ENCODE measurements around the gene SPATC1L. TPM values are rescaled to one million over a fixed set of nuclear protein-coding genes. Genes with fewer than 3 reads are reported as not detected.

The SPATC1L gene
- total RNA-seq, 1 experiment from 2014 or later = 36.0 TPM

DNA sequence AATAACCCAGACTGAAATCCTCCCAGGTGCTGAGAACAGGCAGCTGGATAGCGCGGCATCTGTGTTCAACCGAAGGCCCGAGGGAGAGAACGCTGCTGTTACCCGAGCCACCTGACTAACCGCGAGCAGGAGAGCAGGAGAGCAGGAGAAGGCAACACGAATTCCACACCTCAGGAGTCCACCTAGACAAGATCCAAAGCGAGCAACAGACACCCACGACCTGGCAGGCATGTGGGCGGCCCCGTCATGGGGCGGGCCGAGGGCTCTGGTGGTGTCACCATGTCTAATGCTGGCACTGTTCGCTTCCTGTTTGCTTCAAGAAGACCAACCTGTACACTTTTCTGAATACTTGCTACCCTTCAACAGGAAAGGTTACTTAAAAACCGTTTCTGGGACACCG lies 20.9 kb upstream of the SPATC1L start:
- no CpG with 5 or more reads among the region's 18 CpGs for WGBS (ENCODE audit: extremely low coverage, insufficient read length, low lambda C conversion rate)
- no peak overlapping the region for H4K91ac ChIP-seq (ENCODE audit: insufficient read length, low read depth, low read length)
- H2AK5ac ChIP-seq (ENCODE audit: insufficient read length, low read length) = no peak overlapping the region
- no peak overlapping the region for H3T11ph ChIP-seq (ENCODE audit: low read length)
- Mint-ChIP-seq H3K27me3 (ENCODE audit: low read depth) (no peaks in the 10 kb centered on the region), H3K36me3 (ENCODE audit: insufficient read depth in 1 of 3, low read depth in 3 of 3) (peaks cover 39 to 69% (median 59%) of the 10 kb centered on the region in 3 experiments), H3K4me3 (no peak overlapping the region), H3K27ac (no peak overlapping the region), H3K4me1 (peaks cover 6 to 9% of the 10 kb centered on the region in 2 experiments; a peak in 3 of 4 replicates), H3K9me3 (no peaks in the 10 kb centered on the region)
- H2BK15ac ChIP-seq (ENCODE audit: low read depth, low read length) = no peak overlapping the region
- no peaks in the 10 kb centered on the region for H3K23me2 ChIP-seq (ENCODE audit: insufficient read length, low read depth, low read length, poor library complexity, severe bottlenecking)
- no peak overlapping the region for H4K5ac ChIP-seq (ENCODE audit: insufficient read length, low read depth, low read length)
- H3K27me3 ChIP-seq (ENCODE audit: insufficient read depth, low read length) = no peaks in the 10 kb centered on the region
- DNase-seq = no peak
- H3K27ac ChIP-seq (ENCODE audit: insufficient read length, low read depth, low read length) = no peak overlapping the region
- H3K56ac ChIP-seq (ENCODE audit: insufficient read length, low read depth, low read length) = no peak overlapping the region
- no peaks in the 10 kb centered on the region for H3K79me2 ChIP-seq (ENCODE audit: insufficient read depth, low read length)
- no peaks in the 10 kb centered on the region for H3K9me3 ChIP-seq (ENCODE audit: control insufficient read depth, low read depth, low read length)
- H4K20me1 ChIP-seq (ENCODE audit: control insufficient read depth, insufficient read depth, insufficient read length) = no peaks in the 10 kb centered on the region
- H2BK120ac ChIP-seq (ENCODE audit: low read depth, low read length, poor library complexity, severe bottlenecking) = no peak overlapping the region
- H2BK12ac ChIP-seq (ENCODE audit: insufficient read length, low read depth, low read length) = no peak overlapping the region
- H3K4me1 ChIP-seq (ENCODE audit: insufficient read depth, low read length) = no peaks in the 10 kb centered on the region
- H3K4ac ChIP-seq (ENCODE audit: low read depth, low read length) = no peak overlapping the region
- TF ChIP-seq, protein P1, sequence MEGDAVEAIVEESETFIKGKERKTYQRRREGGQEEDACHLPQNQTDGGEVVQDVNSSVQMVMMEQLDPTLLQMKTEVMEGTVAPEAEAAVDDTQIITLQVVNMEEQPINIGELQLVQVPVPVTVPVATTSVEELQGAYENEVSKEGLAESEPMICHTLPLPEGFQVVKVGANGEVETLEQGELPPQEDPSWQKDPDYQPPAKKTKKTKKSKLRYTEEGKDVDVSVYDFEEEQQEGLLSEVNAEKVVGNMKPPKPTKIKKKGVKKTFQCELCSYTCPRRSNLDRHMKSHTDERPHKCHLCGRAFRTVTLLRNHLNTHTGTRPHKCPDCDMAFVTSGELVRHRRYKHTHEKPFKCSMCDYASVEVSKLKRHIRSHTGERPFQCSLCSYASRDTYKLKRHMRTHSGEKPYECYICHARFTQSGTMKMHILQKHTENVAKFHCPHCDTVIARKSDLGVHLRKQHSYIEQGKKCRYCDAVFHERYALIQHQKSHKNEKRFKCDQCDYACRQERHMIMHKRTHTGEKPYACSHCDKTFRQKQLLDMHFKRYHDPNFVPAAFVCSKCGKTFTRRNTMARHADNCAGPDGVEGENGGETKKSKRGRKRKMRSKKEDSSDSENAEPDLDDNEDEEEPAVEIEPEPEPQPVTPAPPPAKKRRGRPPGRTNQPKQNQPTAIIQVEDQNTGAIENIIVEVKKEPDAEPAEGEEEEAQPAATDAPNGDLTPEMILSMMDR (conservative IDR thresholded peaks at IDR 0.05) = no peak
- H3K14ac ChIP-seq (ENCODE audit: insufficient read depth, low read length) = no peak overlapping the region
- H3K79me1 ChIP-seq (ENCODE audit: insufficient read depth, low read depth, low read length, poor library complexity, severe bottlenecking) = no peaks in the 10 kb centered on the region
- no peak overlapping the region for H2AFZ ChIP-seq (ENCODE audit: low read length)
- H2BK20ac ChIP-seq (ENCODE audit: low read depth, low read length, poor library complexity, severe bottlenecking) = no peak overlapping the region
- no peak overlapping the region for H4K8ac ChIP-seq (replicated peaks; ENCODE audit: insufficient read length, low read depth, low read length)
- H3K4me2 ChIP-seq (ENCODE audit: insufficient read depth, insufficient read length, low read length) = no peak overlapping the region
- no peak overlapping the region for H3K23ac ChIP-seq (ENCODE audit: insufficient read length, low read depth, low read length)
- no peak overlapping the region for H3K18ac ChIP-seq (ENCODE audit: insufficient read length, low read depth, low read length)
- H2BK5ac ChIP-seq (ENCODE audit: insufficient read length, low read length) = no peak overlapping the region
- H3K9ac ChIP-seq (ENCODE audit: extremely low read depth, insufficient read length, low read length) = no peak overlapping the region

Measured in H9 (cell line).